Measurements from ENCODE around the gene P2RY1. TPM values are rescaled to one million over a fixed set of nuclear protein-coding genes. Genes with fewer than 3 reads are reported as not detected.
"Not testable (repeated sequence)": the region's sequence is repeated elsewhere in the genome, so short reads cannot be mapped to it uniquely, and the experiment has no call there.

P2RY1 gene
- total RNA-seq, 1 experiment from 2014 or later, result not detected

DNA sequence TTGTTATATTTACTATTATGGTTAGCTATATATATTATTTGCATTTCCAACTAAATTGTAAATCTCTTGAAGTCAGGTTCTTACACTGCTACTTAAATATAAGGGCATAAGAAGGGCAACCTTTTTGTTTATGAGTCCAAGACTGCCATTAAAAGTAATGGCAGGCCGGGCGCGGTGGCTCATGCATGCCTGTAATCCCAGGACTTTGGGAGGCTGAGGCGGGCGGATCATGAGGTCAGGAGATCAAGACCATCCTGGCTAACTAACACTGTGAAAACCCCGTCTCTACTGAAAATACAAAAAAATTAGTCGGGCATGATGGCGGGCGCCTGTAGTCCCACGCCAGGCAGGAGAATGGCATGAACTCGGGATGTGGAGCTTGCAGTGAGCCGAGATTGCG lies 2.9 kb upstream of the P2RY1 start:
- no peak overlapping the region for H3K4me3 ChIP-seq
- no peaks in the 10 kb centered on the region for H3K9me3 ChIP-seq
- DNase-seq, result no peak
- peaks cover 33% of the 10 kb centered on the region for H3K27me3 ChIP-seq
- no peaks in the 10 kb centered on the region for H3K36me3 ChIP-seq

DNA sequence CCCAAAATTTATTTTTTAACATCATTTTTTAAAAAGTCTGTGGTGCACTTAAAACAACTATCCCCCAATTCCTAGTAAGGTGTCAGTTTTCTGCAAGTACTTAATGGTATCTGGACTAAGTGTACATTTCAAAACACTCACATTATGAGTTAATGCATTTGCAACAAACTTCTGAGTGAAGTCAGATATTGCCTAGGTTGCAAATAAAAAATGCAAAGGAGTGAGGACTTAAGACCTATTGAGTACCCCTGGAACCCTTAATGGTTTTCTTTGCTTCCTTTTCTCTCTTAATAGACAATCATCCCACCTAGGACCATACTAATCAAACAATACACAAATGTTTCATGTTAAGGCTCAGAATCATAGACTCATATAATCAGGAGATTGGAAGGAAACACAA lies 1.8 kb upstream of the P2RY1 start:
- H3K36me3 ChIP-seq, result no peaks in the 10 kb centered on the region

GRCh38 chr3:152834191-152834775 lies 648 bp upstream of the P2RY1 start:
- no peak for DNase-seq
- Histone ChIP-seq H3K36me3 (no peaks in the 10 kb centered on the region), H3K4me3 (peak overlapping the region; percentile 58), H3K27me3 (peaks cover 45% of the 10 kb centered on the region), H3K9me3 (no peaks in the 10 kb centered on the region)

More for the DNA sequence above, 1.8 kb upstream of the P2RY1 start:
- no peak for DNase-seq
- Histone ChIP-seq H3K4me3 (no peak overlapping the region), H3K9me3 (no peaks in the 10 kb centered on the region), H3K27me3 (peaks cover 43% of the 10 kb centered on the region)

- no peak for DNase-seq
- H3K9me3 ChIP-seq, result no peaks in the 10 kb centered on the region
- peaks cover 49% of the 10 kb centered on the region for H3K27me3 ChIP-seq
- H3K36me3 ChIP-seq, result no peaks in the 10 kb centered on the region
- H3K4me3 ChIP-seq, result peak overlapping the region; percentile 58
Observed at GRCh38 chr3:152835601-152836102, 721 bp downstream of the P2RY1 start.

DNA sequence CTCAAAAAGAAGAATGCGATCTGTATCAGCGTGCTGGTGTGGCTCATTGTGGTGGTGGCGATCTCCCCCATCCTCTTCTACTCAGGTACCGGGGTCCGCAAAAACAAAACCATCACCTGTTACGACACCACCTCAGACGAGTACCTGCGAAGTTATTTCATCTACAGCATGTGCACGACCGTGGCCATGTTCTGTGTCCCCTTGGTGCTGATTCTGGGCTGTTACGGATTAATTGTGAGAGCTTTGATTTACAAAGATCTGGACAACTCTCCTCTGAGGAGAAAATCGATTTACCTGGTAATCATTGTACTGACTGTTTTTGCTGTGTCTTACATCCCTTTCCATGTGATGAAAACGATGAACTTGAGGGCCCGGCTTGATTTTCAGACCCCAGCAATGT lies 1.3 kb downstream of the P2RY1 start:
- DNase-seq, result no peak
- no peaks in the 10 kb centered on the region for H3K9me3 ChIP-seq
- H3K36me3 ChIP-seq, result no peaks in the 10 kb centered on the region
- H3K4me3 ChIP-seq, result no peak overlapping the region
- H3K27me3 ChIP-seq, result peaks cover 50% of the 10 kb centered on the region

- Histone ChIP-seq H3K9me3 (no peaks in the 10 kb centered on the region), H3K4me3 (no peak overlapping the region), H3K27me3 (peaks cover 43% of the 10 kb centered on the region), H3K36me3 (no peaks in the 10 kb centered on the region)
- DNase-seq, result no peak
Observed at GRCh38 chr3:152839511-152839910, 4.6 kb downstream of the P2RY1 start.

DNA sequence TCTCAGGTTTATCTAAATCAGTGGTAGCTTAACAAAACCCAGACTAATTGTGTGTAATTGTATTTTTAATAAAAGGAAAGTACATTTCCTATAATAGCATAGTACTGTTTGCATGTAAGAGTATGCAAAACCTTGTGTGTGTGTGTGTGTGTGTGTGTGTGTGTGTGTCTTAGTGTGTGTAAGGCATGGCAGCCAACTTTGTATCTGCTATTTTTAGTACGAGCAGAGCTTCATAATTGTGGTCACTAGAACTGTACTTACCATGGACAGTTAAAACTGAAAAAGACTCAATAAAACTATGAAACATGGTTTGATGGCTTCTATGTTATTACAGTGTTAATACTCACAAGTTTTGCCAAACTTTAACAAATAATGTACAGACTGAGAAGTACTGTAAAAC lies 6.2 kb downstream of the P2RY1 start:
- no peaks in the 10 kb centered on the region for H3K36me3 ChIP-seq
- no peak overlapping the region for H3K4me3 ChIP-seq
- H3K27me3 ChIP-seq, result peaks cover 30% of the 10 kb centered on the region
- H3K9me3 ChIP-seq, result no peaks in the 10 kb centered on the region
- no peak for DNase-seq

DNA sequence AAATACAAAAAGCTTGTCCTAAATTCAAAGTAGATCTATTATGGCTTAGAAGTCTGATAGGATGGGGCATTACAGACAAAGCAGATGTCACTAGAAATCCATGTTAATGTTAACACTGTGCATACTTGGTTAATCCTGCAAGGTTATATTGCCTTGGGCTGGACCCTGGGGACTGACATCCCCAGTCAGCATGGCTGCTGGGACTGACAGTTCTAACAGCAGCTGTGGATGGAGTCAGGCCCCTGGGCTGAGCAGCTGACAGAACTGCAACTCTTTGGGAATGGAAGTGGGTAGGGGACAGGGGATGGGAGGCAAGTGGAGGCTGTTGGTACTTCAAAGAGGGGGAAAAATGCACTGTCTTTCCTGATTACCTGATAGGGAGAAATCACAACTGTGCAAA lies 7.5 kb downstream of the P2RY1 start:
- Histone ChIP-seq H3K27me3 (peaks cover 17% of the 10 kb centered on the region), H3K4me3 (no peak overlapping the region), H3K36me3 (no peaks in the 10 kb centered on the region), H3K9me3 (no peaks in the 10 kb centered on the region)
- DNase-seq, result no peak

- H3K4me3 ChIP-seq, result no peak overlapping the region
- peaks cover 7% of the 10 kb centered on the region for H3K27me3 ChIP-seq
- no peaks in the 10 kb centered on the region for H3K9me3 ChIP-seq
- no peaks in the 10 kb centered on the region for H3K36me3 ChIP-seq
- DNase-seq, result no peak
Observed at GRCh38 chr3:152843955-152844354, 9.0 kb downstream of the P2RY1 start.

DNA sequence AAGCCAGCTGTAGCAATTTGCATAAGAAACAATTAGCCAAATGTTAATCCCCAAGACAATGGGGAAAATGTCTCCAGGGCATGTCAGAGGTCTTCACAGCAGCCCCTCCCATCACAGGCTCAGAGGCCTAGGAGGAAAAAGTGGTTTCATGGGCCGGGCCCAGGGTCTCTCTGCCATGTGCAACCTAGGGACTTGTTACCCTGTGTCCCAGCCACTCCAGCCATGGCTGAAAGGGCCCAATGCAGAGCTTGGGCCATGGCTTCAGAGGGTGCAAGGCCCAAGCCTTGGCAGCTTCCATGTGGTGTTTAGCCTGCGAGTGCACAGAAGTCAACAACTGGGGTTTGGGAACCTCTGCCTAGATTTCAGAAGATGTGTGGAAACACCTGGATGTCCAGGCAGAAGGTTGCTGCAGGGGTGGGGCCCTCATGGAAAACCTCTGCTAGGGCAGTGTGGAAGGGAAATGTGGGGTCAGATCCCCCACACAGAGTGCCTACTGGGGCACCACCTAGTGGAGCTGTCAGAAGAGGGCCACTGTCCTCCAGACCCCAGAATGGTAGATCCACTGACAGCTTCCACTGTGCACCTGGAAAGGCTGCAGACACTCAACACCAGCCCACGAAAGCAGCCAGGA lies 11.8 kb downstream of the P2RY1 start:
- not testable (repeated sequence) for H3K27me3 ChIP-seq

DNA sequence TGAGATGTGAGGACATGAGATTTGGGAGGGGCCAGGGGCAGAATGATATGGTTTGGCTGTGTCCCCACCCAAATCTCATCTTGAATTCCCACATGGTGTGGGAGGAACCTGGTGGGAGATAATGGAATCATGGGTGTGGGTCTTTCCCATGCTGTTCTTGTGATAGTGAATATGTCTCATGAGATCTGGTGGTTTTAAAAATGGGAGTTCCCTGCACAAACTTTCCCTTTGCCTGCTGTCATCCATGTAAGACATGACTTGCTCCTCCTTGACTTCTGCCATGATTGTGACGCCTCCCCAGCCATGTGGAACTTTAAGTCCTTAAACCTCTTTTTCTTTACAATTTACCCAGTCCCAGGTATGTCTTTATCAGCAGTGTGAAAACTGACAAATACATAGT lies 12.7 kb downstream of the P2RY1 start:
- not testable (repeated sequence) for H3K36me3 ChIP-seq, DNase-seq

More for the DNA sequence above, 11.8 kb downstream of the P2RY1 start:
- not testable (repeated sequence) for H3K36me3 ChIP-seq, H3K4me3 ChIP-seq, H3K9me3 ChIP-seq, DNase-seq

GRCh38 chr3:152849996-152850578 lies 15.2 kb downstream of the P2RY1 start:
- Histone ChIP-seq H3K27me3 (no peaks in the 10 kb centered on the region), H3K4me3 (no peak overlapping the region), H3K9me3 (no peaks in the 10 kb centered on the region), H3K36me3 (no peaks in the 10 kb centered on the region)
- no peak for DNase-seq

More for the DNA sequence above, 12.7 kb downstream of the P2RY1 start:
- not testable (repeated sequence) for H3K9me3 ChIP-seq, H3K27me3 ChIP-seq, H3K4me3 ChIP-seq

- no peak for DNase-seq
- Histone ChIP-seq H3K27me3 (no peaks in the 10 kb centered on the region), H3K9me3 (no peaks in the 10 kb centered on the region), H3K36me3 (no peaks in the 10 kb centered on the region), H3K4me3 (no peak overlapping the region)
Observed at GRCh38 chr3:152853196-152853595, 18.3 kb downstream of the P2RY1 start.

GRCh38 chr3:152857082-152857481 lies 22.2 kb downstream of the P2RY1 start:
- no peaks in the 10 kb centered on the region for H3K9me3 ChIP-seq
- no peaks in the 10 kb centered on the region for H3K27me3 ChIP-seq
- no peak overlapping the region for H3K4me3 ChIP-seq
- DNase-seq, result no peak
- H3K36me3 ChIP-seq, result no peaks in the 10 kb centered on the region

GRCh38 chr3:152858170-152858800 lies 23.4 kb downstream of the P2RY1 start:
- DNase-seq, result no peak
- no peak overlapping the region for H3K4me3 ChIP-seq
- H3K27me3 ChIP-seq, result no peaks in the 10 kb centered on the region
- no peaks in the 10 kb centered on the region for H3K9me3 ChIP-seq
- no peaks in the 10 kb centered on the region for H3K36me3 ChIP-seq

GRCh38 chr3:152860736-152861135 lies 25.8 kb downstream of the P2RY1 start:
- Histone ChIP-seq H3K27me3 (no peaks in the 10 kb centered on the region), H3K9me3 (no peaks in the 10 kb centered on the region), H3K4me3 (no peak overlapping the region), H3K36me3 (no peaks in the 10 kb centered on the region)
- DNase-seq, result no peak

DNA sequence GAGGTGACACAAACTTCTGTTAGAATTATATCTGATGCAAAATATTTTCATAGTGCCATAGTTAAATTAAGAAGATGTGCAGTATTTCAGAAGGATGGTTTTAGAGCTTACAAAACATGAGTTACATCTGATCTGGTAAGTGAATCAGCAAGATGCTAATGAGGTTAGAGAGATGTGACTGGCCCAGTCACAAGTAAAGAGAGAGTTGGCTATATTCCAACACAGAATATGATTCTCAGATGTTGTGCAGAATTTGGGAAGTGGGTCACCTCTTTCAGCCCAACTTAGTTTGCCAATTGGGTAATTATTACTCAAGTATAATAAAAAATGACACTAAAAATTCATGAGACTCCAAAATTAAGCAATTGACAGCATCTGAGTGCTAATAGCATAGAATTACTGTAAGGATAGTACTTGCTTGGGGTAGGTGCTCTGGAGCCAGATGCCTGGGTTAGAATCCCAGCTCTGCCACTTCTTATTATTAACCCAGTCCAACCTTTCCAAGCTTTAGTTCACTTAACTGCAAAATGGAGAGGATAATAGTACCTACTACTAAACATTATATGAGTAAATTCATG lies 30.8 kb downstream of the P2RY1 start:
- Histone ChIP-seq H3K36me3 (no peaks in the 10 kb centered on the region), H3K9me3 (no peaks in the 10 kb centered on the region), H3K27me3 (peaks cover 2% of the 10 kb centered on the region; the same call in 1 of the 2 replicates), H3K4me3 (no peak overlapping the region)
- no peak for DNase-seq
